HG03060 (cell line): ENCODE measurements around the gene ADGRF1.

Experiments used
- ATAC-seq: cut with Tn5 transposase; IDR thresholded peaks from one replicate; pipeline ENCODE4 v1.9.1; 2021; ENCODE audit warnings: low read depth, moderate number of reproducible peaks; ENCODE audit not compliant: unreplicated experiment

The ADGRF1 gene

GRCh38 chr6:46989398-46989797 is 52.7 kb downstream of the ADGRF1 start:
- ATAC-seq, result no peak

GRCh38 chr6:46985943-46986342 is 56.2 kb downstream of the ADGRF1 start:
- ATAC-seq, result no peak

- no peak for ATAC-seq
Observed at GRCh38 chr6:46983007-46983411, 59.1 kb downstream of the ADGRF1 start.

- ATAC-seq, result no peak
Observed at GRCh38 chr6:46979206-46979605, 62.9 kb downstream of the ADGRF1 start.

DNA sequence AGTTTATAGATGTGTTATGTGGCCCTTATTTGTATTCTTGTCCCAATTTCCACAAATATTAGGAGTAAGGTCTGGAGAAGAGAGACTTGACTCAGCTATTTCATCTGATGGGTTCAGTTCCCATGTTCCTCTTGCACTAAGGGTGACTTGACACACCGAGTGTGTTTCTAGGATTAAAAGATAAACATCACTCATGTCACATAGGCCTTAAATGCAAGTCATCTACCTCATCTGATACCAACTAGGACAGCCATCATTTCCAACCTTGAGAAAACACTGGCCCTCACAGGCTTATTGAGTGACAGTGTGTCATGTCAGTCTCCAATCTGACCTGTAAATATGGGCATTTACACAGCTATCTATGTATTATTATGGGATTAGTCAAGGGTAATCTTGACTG is 67.3 kb downstream of the ADGRF1 start:
- no peak for ATAC-seq

DNA sequence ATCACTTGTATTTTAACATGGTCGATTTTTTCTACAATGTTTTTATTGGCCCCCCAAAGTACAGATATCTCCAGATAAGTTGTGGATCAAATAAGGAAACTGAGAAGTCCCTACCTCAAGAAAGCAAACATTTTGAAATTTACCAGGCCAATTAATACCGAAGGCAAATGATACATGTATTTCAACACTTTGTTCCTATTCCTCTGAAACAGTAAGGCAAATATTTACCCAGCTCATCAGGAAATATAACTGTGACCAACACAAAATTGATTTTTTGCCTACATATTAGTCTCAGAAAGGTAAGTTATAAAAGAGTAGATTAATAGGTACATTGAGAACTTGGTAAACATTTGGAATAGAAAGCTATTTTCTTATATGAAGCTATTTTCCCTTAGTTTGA is 69.1 kb downstream of the ADGRF1 start:
- no peak for ATAC-seq

GRCh38 chr6:46972531-46972930 is 69.6 kb downstream of the ADGRF1 start:
- ATAC-seq, result no peak

GRCh38 chr6:46969206-46969605 is 72.9 kb downstream of the ADGRF1 start:
- no peak for ATAC-seq

DNA sequence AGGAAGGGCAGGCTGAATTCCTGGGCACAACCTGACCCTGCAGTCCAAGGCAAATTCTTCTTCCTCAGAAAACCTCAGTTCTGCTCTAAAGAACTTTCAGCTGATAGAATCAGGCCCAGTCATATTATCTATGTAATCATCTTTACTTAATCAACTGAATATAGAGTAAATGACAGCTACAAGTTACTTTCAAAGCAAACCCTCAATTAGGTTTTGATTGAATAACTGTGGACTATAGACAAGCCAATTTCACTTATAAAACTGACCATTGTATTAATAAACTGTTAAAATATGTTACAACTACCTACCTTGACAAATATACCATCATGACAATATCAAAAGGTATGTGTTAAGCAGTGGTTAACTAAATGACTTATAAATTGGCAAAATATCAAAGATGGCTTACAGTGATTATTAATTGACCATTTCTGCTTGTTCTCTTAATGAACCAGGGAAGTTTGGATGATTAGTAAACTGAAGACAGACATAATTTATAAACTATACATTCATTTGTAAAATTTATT is 74.2 kb downstream of the ADGRF1 start:
- no peak for ATAC-seq

DNA sequence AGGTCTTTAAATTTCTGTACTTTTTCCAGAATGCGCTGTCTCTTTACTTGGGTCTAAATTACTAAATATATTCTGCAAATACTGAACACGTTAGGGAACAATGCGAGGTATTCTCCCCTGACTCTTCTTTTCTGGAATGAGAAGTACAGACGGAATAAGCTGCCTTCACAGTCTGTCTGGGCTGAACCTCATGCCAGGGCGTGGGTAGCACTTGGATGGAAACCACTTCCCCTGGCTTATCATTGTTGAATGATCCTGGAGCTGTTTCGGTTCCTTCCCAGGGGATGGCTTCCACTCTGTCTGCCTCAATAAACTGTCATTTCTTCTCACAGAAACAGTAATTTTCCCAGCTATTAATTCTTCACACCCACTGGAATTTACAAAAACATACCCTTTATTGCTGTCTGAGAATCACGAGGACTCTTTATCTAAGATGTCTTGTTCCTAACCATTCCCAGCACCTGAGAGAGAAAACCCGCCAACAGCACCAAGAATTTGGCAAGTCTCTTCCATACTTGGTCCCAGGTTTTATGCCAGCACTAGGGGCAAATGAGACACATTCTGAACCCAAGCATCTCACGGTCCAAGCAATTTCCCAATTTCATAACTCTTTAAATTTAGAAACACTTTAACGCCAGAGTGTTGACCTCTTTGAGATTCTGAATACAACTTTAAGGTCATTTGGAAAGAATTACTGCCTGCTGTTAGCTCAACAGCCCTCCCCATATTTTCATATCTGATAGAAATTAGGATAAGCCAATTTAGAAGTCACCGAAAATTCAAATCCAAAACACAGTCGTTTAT is 77.2 kb downstream of the ADGRF1 start:
- no peak for ATAC-seq

- no peak for ATAC-seq
Observed at GRCh38 chr6:46963626-46964025, 78.5 kb downstream of the ADGRF1 start.

GRCh38 chr6:46963039-46963438 is 79.1 kb downstream of the ADGRF1 start:
- ATAC-seq, result no peak

DNA sequence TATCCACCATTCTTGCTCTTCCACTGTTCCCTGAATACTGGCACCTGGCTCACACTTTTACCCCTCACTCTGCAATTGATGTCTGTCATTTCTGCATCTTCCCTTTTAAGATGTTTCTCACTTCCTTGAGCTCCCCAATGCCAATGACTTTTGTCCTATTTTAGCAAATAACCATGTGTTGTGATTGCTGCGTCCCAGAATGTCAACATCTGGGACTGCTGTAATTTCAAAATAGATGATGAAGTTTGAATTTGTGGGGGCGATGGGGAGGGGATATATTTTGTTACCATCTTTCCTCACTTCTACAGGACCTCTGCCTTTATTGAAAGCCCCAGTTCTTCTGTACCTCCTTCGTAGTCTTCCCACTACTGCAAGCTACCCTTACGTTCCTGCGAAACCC is 80.4 kb downstream of the ADGRF1 start:
- no peak for ATAC-seq

GRCh38 chr6:46961232-46961631 is 80.9 kb downstream of the ADGRF1 start:
- ATAC-seq, result no peak

GRCh38 chr6:46959419-46959818 is 82.7 kb downstream of the ADGRF1 start:
- no peak for ATAC-seq

DNA sequence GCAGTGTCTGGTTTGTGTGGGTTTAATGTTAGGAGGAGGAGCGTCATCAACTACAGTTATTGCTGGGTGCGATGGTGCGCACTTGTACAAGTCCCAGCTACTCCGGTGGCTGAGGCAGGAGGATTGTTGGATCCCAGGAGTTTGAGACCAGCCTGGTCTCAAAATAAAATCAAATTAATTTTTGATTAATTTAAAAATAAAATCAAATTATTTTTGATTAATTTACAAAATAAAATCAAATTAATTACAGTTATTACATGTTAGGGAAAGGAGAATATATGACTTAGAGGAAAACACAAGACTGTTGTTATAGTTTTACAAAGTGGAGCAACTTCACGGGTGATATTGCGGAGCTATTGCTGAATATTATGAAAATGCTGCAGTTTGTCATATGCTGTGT is 85.7 kb downstream of the ADGRF1 start:
- no peak for ATAC-seq

DNA sequence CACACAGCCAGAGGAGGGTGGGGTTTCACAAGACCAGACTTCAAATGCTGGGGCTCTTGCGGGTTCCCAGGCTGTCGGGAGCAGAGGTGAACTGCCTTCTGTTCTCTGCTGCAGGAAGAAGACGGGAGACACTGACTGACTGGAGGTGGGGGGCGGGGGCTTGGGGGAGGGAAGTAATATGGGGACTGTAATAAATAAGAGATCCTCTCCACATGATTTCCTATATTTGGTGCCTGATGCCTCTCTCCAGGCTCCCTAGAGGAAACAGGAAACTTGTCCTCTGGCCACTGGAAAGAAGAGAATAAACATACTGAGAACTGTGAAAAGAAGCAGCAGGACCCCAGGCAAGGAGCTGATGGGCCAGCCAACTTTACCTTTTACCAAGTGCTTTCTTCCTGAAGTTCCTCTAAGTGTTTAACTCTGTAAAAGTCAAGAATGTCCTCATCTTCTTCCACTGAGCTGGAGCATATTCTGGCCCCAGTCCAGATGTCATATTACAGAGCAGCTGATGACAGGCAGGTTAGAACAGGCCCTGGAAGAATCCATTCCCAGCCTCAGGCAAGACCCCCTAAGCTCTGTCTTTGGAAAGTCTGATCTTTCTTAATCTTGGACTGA is 87.2 kb downstream of the ADGRF1 start:
- ATAC-seq, result no peak

GRCh38 chr6:46953921-46954320 is 88.2 kb downstream of the ADGRF1 start:
- ATAC-seq, result no peak

- ATAC-seq, result no peak
Observed at GRCh38 chr6:46949632-46950280, 92.4 kb downstream of the ADGRF1 start.

DNA sequence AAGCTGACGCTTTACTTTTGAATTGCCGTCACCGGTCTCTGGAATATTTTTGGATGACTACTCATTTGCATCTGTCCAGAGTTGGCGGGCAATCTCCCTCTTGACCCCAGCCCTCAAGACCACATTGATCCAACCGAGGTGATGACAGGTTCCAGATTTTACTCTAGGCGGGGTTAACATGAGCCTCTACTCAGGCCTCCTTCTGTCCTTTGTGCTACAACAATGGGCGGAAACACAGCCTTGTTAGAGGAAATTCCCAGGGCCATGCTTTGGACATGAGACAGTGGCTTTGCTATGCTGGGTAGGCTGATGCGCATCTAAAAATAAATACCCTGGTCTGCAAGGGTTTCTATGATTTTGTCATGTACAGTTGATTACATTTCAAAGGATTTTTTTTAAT is 93.4 kb downstream of the ADGRF1 start:
- ATAC-seq, result no peak
